AML-193 (cell line): ENCODE results near the gene ADIPOR2.

Experiments
- DNase-seq, 2 experiments: peaks; one replicate each; lab custom pipeline; 2025; lab: John Stamatoyannopoulos, UW

The ADIPOR2 gene

GRCh38 chr12:1799051-1799881 lies 108.4 kb downstream of the ADIPOR2 start:
- no peak for DNase-seq

GRCh38 chr12:1799882-1800400 lies 109.1 kb downstream of the ADIPOR2 start:
- DNase-seq: no peak

GRCh38 chr12:1800401-1801302 lies 109.8 kb downstream of the ADIPOR2 start:
- DNase-seq: no peak

GRCh38 chr12:1801303-1801975 lies 110.6 kb downstream of the ADIPOR2 start:
- DNase-seq: no peak

GRCh38 chr12:1803736-1804135 lies 112.9 kb downstream of the ADIPOR2 start:
- no peak for DNase-seq

GRCh38 chr12:1804545-1805332 lies 113.9 kb downstream of the ADIPOR2 start:
- DNase-seq: peak; percentile 35 to 60

- DNase-seq: no peak
Observed at GRCh38 chr12:1805441-1806081, 114.7 kb downstream of the ADIPOR2 start.

- no peak for DNase-seq
Observed at GRCh38 chr12:1806301-1807086, 115.6 kb downstream of the ADIPOR2 start.

- DNase-seq: no peak
Observed at GRCh38 chr12:1807087-1807860, 116.4 kb downstream of the ADIPOR2 start.

- no peak for DNase-seq
Observed at GRCh38 chr12:1808036-1808797, 117.3 kb downstream of the ADIPOR2 start.

GRCh38 chr12:1808798-1809480 lies 118.1 kb downstream of the ADIPOR2 start:
- DNase-seq: no peak

- DNase-seq: peak in 1 of 2 experiments; percentile 7
Observed at GRCh38 chr12:1809591-1810190, 118.8 kb downstream of the ADIPOR2 start.

GRCh38 chr12:1810201-1810930 lies 119.5 kb downstream of the ADIPOR2 start:
- DNase-seq: no peak

GRCh38 chr12:1810931-1811280 lies 120.0 kb downstream of the ADIPOR2 start:
- DNase-seq: no peak

- peak; percentile 82 to 86 for DNase-seq
Observed at GRCh38 chr12:1811281-1811947, 120.5 kb downstream of the ADIPOR2 start.

GRCh38 chr12:1811948-1812291 lies 121.0 kb downstream of the ADIPOR2 start:
- DNase-seq: no peak
